ENCODE measurements around the gene EPN2. TPM values are rescaled to one million over a fixed set of nuclear protein-coding genes. Genes with fewer than 3 reads are reported as not detected.

The EPN2 gene
- total RNA-seq, 1 donor from 2014 or later, result 85.5 TPM

DNA sequence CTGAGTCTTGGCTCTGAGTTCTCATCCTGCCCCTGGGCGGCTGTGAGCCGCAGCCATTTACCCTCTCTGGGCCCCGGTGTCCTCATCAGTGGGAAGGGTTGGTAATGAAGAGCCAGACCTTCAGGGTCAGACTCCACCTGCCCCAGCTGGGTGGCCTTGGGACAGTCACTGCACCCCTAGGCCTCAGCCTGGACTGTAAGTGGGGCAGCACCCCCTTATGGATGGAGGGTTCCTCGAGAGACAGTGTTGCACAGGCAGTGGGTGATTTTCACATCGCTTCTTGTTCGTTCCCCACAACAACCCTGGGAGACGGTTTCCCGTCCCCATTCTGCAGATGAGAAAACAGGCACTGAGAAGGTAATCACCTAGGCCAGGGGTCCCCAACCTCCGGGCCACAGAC lies 64.8 kb downstream of the EPN2 start:
- intact Hi-C loops (cut with DNase I), result no loop called here
- no peak for DNase-seq (ENCODE audit: missing footprints)
- ATAC-seq, result no peak

GRCh38 chr17:19302791-19303331 lies 65.7 kb downstream of the EPN2 start:
- intact Hi-C loops (cut with DNase I), result no loop called here
- ATAC-seq, result peak; percentile 45
- no peak for DNase-seq (ENCODE audit: missing footprints)

DNA sequence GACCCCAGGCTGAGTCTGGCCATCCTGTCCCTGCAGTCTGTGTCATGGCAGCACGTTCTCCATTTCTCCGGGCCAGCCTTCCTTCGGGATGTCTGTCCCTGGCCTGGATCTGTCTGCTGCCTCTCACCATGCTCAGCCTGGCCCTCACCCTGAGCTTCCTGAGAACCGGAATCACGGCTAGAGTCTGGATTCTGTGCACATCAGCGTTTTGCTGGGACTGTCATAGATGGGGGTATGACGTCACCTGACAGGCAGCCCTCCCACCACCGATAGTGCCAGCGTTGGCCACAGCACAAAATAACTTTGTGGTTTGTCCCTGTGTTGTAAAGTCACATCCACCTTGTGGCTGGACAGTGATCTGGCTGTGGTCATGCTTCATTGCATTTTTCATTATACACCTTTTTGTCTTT lies 66.2 kb downstream of the EPN2 start:
- DNase-seq (ENCODE audit: missing footprints), result no peak
- ATAC-seq, result peak; percentile 15
- intact Hi-C loops (cut with DNase I), result no loop called here

DNA sequence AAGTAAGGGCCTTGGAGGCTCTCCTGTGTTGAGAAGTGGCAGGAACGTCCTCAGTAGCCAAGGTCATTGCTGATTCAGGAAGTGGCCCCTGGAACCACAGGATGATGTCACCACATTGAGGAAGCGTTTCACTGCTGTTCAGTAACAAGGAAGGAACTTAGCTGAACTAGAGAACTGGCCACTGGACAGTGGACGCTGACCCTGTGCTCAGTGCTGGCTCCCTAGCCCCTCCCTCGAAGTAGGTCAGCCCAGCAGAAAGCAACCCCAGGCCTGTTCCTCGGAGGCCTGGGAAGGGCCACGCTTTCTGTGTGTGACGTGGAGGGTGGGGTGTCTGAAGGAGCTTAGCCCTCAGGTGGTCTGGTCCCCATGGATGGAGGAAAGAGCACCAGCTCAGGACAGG lies 67.0 kb downstream of the EPN2 start:
- peak; percentile 61 for ATAC-seq
- DNase-seq (ENCODE audit: missing footprints), result no peak
- intact Hi-C loops (cut with DNase I), result no loop called here

DNA sequence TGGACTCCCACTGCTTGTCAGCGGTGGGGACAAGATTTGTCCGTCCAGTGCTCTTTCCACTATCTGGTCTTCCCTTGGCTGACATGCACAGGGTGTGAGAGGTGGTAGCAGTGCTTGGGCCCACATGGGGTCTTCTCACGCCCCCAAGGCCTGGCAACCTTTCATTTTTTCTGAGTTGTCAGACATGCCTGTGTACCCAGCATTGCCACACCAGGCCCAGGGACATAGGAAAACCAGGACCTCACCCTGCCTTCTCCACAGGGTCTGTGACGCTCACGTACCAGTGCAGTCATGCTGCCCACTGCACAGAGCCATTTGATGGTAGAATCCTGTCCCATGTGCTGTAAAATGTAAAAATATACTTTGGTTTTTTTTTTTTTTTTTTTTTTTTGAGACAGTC lies 67.6 kb downstream of the EPN2 start:
- ATAC-seq (no peak), DNase-seq (ENCODE audit: missing footprints) (no peak)
- intact Hi-C loops (cut with DNase I), result no loop called here

- intact Hi-C loops (cut with DNase I), result no loop called here
- DNase-seq (ENCODE audit: missing footprints) (no peak), ATAC-seq (no peak)
These were observed 68.1 kb downstream of the EPN2 start for GRCh38 chr17:19305256-19305655.

DNA sequence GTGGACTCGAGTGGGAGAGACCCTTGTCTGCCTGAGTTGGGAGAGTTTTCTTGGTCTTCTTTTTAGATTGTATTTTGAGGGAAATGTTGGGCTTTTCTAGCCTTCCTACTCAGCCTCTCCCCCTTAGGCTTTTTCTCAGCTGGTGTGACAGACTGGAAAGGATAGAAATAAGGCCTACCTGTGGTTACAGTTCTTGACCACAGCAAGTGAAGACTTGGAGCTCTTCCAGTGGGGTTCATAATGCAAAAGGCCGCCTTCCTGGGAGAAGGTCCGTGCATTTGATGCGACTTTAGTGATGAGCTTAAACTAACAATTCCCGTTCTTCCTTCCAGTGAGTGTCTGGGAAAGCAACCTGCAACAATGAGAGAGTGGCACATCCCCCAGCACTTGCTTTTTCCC lies 68.6 kb downstream of the EPN2 start:
- intact Hi-C loops (cut with DNase I), result no loop called here
- ATAC-seq, result no peak

GRCh38 chr17:19306160-19307111 lies 69.3 kb downstream of the EPN2 start:
- ATAC-seq (no peak), DNase-seq (ENCODE audit: missing footprints) (no peak)
- intact Hi-C loops (cut with DNase I), result no loop called here

More for the DNA sequence above, 68.6 kb downstream of the EPN2 start:
- no peak for DNase-seq (ENCODE audit: missing footprints)

DNA sequence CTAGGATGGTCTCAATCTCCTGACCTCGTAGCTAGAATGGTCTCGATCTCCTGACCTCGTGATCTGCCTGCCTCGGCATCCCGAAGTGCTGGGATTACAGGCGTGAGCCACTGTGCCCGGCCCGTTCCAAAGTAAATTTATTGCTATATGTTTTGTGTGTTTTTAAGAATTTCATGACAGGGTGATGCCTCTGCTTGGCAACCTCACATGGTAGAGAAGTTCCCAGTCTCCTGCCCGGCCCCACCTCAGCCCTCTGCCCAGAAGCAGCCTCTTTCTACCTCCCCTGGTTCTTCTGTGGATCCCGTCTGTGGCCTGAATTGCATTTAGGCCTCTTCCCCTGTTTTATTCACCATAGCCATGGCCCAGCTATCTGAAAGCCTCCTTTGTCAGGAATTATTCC lies 70.4 kb downstream of the EPN2 start:
- intact Hi-C loops (cut with DNase I), result no loop called here
- ATAC-seq (no peak), DNase-seq (ENCODE audit: missing footprints) (no peak)

DNA sequence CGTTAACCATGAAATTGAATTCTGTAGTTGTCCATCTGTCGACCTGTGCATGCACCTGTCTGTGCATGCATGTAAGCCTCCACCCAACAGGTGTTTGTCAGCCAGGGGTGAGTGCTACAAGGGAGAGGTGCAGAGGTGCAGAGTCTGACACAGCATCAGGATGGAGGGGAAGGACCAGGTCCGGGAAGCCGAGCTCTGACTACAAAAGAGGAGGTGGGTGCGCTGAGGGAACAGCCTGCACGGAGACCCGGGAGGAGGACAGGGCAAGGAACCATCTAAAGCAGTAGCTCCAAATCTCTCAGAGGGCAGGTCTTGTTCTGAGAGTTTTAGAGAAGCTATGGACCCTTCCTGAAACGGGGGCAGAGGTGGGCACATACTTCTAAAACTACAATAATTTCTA lies 71.2 kb downstream of the EPN2 start:
- intact Hi-C loops (cut with DNase I), result no loop called here
- ATAC-seq (no peak), DNase-seq (ENCODE audit: missing footprints) (no peak)

DNA sequence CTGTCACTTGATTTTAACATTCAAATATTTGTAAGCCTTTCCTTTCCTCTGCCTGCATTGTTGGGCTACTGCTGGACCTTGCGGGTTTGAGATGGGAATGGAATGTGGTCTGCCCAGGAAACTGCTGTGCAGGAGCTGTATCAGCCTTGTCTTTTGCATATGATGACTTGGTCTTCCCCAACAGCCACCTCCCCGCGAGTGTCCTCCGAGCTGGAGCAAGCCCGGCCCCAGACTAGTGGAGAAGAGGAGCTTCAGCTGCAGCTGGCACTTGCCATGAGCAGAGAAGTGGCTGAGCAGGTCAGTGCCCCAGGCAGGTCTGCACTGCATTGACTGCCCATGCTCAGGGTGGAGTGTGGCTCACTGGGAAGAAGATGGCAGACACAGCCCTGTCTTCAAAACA lies 72.5 kb downstream of the EPN2 start:
- no peak for ATAC-seq
- intact Hi-C loops (cut with DNase I), result no loop called here
- DNase-seq (ENCODE audit: missing footprints), result no peak

DNA sequence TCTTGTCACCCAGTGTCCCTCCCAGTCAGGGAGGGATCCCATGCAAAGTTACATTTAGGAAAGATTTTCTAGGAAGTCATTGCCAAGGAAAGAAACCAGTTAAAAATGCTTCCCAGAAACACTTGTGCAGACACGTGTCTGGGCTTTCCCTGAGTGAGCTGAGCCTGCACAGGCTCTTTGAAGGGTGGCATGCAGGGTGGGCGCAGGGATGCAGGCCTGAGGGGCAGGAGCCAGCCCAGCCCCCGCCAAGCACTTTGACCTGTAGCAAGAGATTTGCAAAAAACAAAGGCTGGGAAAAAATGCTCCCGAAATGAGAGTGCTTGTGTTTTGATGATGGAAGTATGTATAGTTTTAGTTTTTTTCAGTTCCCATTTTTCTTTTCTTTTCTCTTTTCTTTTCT lies 73.0 kb downstream of the EPN2 start:
- ATAC-seq (no peak), DNase-seq (ENCODE audit: missing footprints) (no peak)
- intact Hi-C loops (cut with DNase I), result no loop called here

DNA sequence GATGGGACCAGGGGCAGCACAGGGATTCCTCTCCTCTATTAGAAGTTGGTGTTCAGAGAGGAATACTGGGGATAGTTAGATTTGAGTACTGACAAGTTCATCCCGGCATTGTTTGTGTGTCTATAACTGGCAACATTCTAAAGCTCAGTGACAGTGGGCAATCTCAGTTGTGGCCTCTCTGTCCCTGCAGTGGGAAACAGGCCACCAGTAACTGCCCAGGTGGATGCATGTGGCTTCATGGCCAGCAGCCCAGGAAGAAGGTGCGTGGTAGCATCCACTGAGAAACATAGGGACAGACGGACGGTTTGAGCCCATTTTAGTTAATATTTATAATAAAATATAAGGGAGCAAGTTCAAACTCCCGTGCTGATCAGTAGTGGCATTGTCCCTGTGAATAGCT lies 73.8 kb downstream of the EPN2 start:
- DNase-seq (ENCODE audit: missing footprints) (no peak), ATAC-seq (no peak)
- intact Hi-C loops (cut with DNase I), result no loop called here

DNA sequence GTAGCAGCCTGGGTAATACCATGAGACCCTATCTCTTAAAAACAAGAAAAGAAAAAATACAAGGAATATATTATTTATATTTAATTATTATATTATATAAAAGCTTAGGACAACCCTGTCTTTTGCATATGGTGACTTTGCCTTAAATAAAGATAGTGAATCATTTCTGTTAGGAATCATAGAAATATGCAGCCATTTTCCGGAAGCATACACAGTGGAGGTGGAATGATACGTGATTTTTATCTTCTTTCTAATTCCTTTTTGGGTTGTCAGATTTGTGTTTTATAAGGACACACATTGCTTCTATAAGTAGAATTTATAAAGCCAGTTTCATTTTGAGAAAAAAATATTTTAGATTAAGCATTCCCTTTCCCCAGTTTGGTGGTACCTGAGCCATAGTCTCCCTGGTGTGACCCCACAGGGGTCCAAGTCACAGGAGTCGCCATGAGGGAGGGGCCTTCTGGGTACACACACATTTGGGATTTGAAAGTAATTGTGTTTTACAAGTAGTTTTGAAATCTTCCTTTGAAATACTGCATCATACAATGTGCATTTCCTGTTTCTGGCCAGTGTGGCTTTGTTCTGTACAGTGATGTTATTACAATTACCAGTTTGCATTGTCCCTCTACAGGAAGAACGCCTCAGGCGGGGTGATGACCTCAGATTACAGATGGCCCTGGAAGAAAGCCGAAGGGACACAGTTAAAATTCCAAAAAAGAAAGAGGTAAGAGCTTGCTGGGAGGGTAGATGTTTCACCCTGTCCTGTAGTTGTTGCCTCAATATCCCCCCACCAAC lies 74.5 kb downstream of the EPN2 start:
- ATAC-seq, result peak; percentile 12

GRCh38 chr17:19312406-19312805 lies 75.2 kb downstream of the EPN2 start:
- intact Hi-C loops (cut with DNase I), result no loop called here
- ATAC-seq, result no peak
- no peak for DNase-seq (ENCODE audit: missing footprints)

More for the DNA sequence above, 74.5 kb downstream of the EPN2 start:
- intact Hi-C loops (cut with DNase I), result no loop called here
- no peak for DNase-seq (ENCODE audit: missing footprints)

- ATAC-seq, result no peak
- DNase-seq (ENCODE audit: missing footprints), result no peak
- intact Hi-C loops (cut with DNase I), result no loop called here
These were observed 76.0 kb downstream of the EPN2 start for GRCh38 chr17:19313066-19313745.

GRCh38 chr17:19313746-19314651 lies 76.8 kb downstream of the EPN2 start:
- DNase-seq (ENCODE audit: missing footprints), result no peak
- no peak for ATAC-seq
- intact Hi-C loops (cut with DNase I), result no loop called here

- ATAC-seq (no peak), DNase-seq (ENCODE audit: missing footprints) (no peak)
- intact Hi-C loops (cut with DNase I), result no loop called here
These were observed 77.9 kb downstream of the EPN2 start for GRCh38 chr17:19315104-19315503.

Measured in Right ventricle myocardium inferior (tissue), 1 donor.